ENCODE data around the gene CFAP65.

- TF ChIP-seq SAP30 (IDR thresholded peaks at IDR 0.05; ENCODE audit: borderline replicate concordance, insufficient read depth, low read depth, low read length, poor library complexity, severe bottlenecking), result no peak
- no peak for TF ChIP-seq SMAD1 (IDR thresholded peaks at IDR 0.05; ENCODE audit: low read depth, low read length, partially characterized antibody)
- no peak for TF ChIP-seq CTCF (IDR thresholded peaks at IDR 0.05 in 2 of 3, conservative IDR thresholded peaks at IDR 0.05 in 1 of 3; ENCODE audit: insufficient read depth in 2 of 3, low read depth in 1 of 3, low read length in 3 of 3)
- TF ChIP-seq EP300 (IDR thresholded peaks at IDR 0.05; ENCODE audit: low read length), result no peak
- TF ChIP-seq ZNF639 (CRISPR knock-in tag; conservative IDR thresholded peaks at IDR 0.05 in 1 of 2, IDR thresholded peaks at IDR 0.05 in 1 of 2), result no peak
- no peak for TF ChIP-seq RCOR1 (IDR thresholded peaks at IDR 0.05; ENCODE audit: borderline replicate concordance in 1 of 2, low read depth in 2 of 2, low read length in 2 of 2)
- TF ChIP-seq SAFB (IDR thresholded peaks at IDR 0.05; ENCODE audit: borderline replicate concordance, low read depth, low read length), result no peak
Observed at GRCh38 chr2:219042750-219043149, 1.4 kb upstream of the CFAP65 start.

Data from K562 (cell line).